Activated T-cell treated with anti-CD3 and anti-CD28 coated beads for 4 hours (primary cell): ENCODE measurements around the gene PPP1R37.

ENCODE experiments used
- DNase-seq: peaks from one replicate; pipeline ENCODE4 v3.0.0-alpha.2; 2020

Gene PPP1R37

GRCh38 chr19:45156751-45157150 lies 63.8 kb downstream of the PPP1R37 start:
- DNase-seq, result no peak

- no peak for DNase-seq
These were observed 65.7 kb downstream of the PPP1R37 start for GRCh38 chr19:45158503-45159209.

- DNase-seq, result no peak
These were observed 66.4 kb downstream of the PPP1R37 start for GRCh38 chr19:45159210-45159970.

- DNase-seq, result no peak
These were observed 67.0 kb downstream of the PPP1R37 start for GRCh38 chr19:45159971-45160324.

- no peak for DNase-seq
These were observed 68.1 kb downstream of the PPP1R37 start, which contains the start of gene NKPD1 for GRCh38 chr19:45160870-45161737. TSS of gene NKPD1 (minus strand) at chr19:45160982. CDS start at chr19:45160150, 832 bp downstream.

- DNase-seq, result no peak
These were observed 69.0 kb downstream of the PPP1R37 start for GRCh38 chr19:45161738-45162607.

GRCh38 chr19:45162608-45163143 lies 69.7 kb downstream of the PPP1R37 start:
- no peak for DNase-seq

- DNase-seq, result no peak
These were observed 70.2 kb downstream of the PPP1R37 start for GRCh38 chr19:45163156-45163555.

- no peak for DNase-seq
These were observed 70.9 kb downstream of the PPP1R37 start for GRCh38 chr19:45163751-45164460.

- DNase-seq, result no peak
These were observed 71.8 kb downstream of the PPP1R37 start for GRCh38 chr19:45164577-45165335.

- DNase-seq, result no peak
These were observed 73.8 kb downstream of the PPP1R37 start for GRCh38 chr19:45166723-45167252.

GRCh38 chr19:45168767-45169351 lies 75.9 kb downstream of the PPP1R37 start:
- DNase-seq, result no peak

GRCh38 chr19:45169602-45170001 lies 76.6 kb downstream of the PPP1R37 start:
- no peak for DNase-seq

GRCh38 chr19:45170146-45171106 lies 77.4 kb downstream of the PPP1R37 start:
- no peak for DNase-seq

GRCh38 chr19:45171211-45171623 lies 78.2 kb downstream of the PPP1R37 start:
- DNase-seq, result no peak

- no peak for DNase-seq
These were observed 79.2 kb downstream of the PPP1R37 start for GRCh38 chr19:45172173-45172572.

GRCh38 chr19:45172611-45173208 lies 79.7 kb downstream of the PPP1R37 start:
- no peak for DNase-seq

GRCh38 chr19:45173816-45174215 lies 80.8 kb downstream of the PPP1R37 start:
- no peak for DNase-seq
